Endothelial cell (in vitro differentiated cells): Measurements from ENCODE around the gene ANAPC13. TPM values are rescaled to one million over a fixed set of nuclear protein-coding genes. Genes with fewer than 3 reads are reported as not detected.

Experiments used
- DNase-seq: peaks from one replicate; pipeline ENCODE4 v3.0.0; 2021; ENCODE audit warnings: low spot score
- H3K27ac Mint-ChIP-seq: one replicate; pipeline ENCODE4 v1.8.0; 2021; ENCODE audit warnings: mixed read lengths, inconsistent platforms; ENCODE audit not compliant: unreplicated experiment
- H3K27me3 Mint-ChIP-seq: one replicate; pipeline ENCODE4 v1.8.0; 2021; ENCODE audit warnings: mild to moderate bottlenecking, moderate library complexity, mixed read lengths, inconsistent platforms; ENCODE audit not compliant: unreplicated experiment
- H3K36me3 Mint-ChIP-seq: one replicate; pipeline ENCODE4 v1.8.0; 2021; ENCODE audit warnings: mild to moderate bottlenecking, low read depth, mixed read lengths, inconsistent platforms; ENCODE audit not compliant: unreplicated experiment
- H3K4me1 Mint-ChIP-seq: one replicate; pipeline ENCODE4 v1.8.0; 2021; ENCODE audit warnings: mild to moderate bottlenecking, mixed read lengths, inconsistent platforms; ENCODE audit not compliant: unreplicated experiment
- H3K4me3 Mint-ChIP-seq: one replicate; pipeline ENCODE4 v1.8.0; 2021; ENCODE audit warnings: mild to moderate bottlenecking, mixed read lengths, inconsistent platforms; ENCODE audit not compliant: unreplicated experiment
- H3K9me3 Mint-ChIP-seq: one replicate; pipeline ENCODE4 v1.8.0; 2021; ENCODE audit warnings: mixed read lengths, inconsistent platforms; ENCODE audit not compliant: unreplicated experiment
- CTCF ChIP-seq: fragments of 200-600 bp; sonication (generic); IDR thresholded peaks from one replicate; pipeline ENCODE4 v1.5.0; 2021; ENCODE audit warnings: antibody characterized with exemption; ENCODE audit not compliant: unreplicated experiment
- total RNA-seq: library from RNA; stranded (reverse); fragmentation: NEBNext Ultra II Directional; extraction: Animal tissue kit (Norgen Biotek cat#: 25700); gene quantifications from one replicate; pipeline ENCODE4 v1.2.1, GENCODE V29; 2021; ENCODE audit not compliant: unreplicated experiment

The ANAPC13 gene
- total RNA-seq, 1 donor from 2014 or later: 59.4 TPM

GRCh38 chr3:134448664-134449063 is 37.1 kb downstream of the ANAPC13 start:
- H3K9me3 Mint-ChIP-seq: no peaks in the 10 kb centered on the region
- H3K27me3 Mint-ChIP-seq: peaks cover 1% of the 10 kb centered on the region
- no peak overlapping the region for H3K4me3 Mint-ChIP-seq
- TF ChIP-seq CTCF: no peak
- no peak overlapping the region for H3K27ac Mint-ChIP-seq
- peaks cover 14% of the 10 kb centered on the region for H3K4me1 Mint-ChIP-seq
- H3K36me3 Mint-ChIP-seq: no peaks in the 10 kb centered on the region
- no peak for DNase-seq

GRCh38 chr3:134447351-134447750 is 38.4 kb downstream of the ANAPC13 start:
- H3K27me3 Mint-ChIP-seq: no peaks in the 10 kb centered on the region
- DNase-seq: no peak
- no peaks in the 10 kb centered on the region for H3K9me3 Mint-ChIP-seq
- no peak for TF ChIP-seq CTCF
- H3K27ac Mint-ChIP-seq: no peak overlapping the region
- peaks cover 13% of the 10 kb centered on the region for H3K4me1 Mint-ChIP-seq
- no peaks in the 10 kb centered on the region for H3K36me3 Mint-ChIP-seq
- no peak overlapping the region for H3K4me3 Mint-ChIP-seq

GRCh38 chr3:134446800-134447199 is 39.0 kb downstream of the ANAPC13 start:
- DNase-seq: no peak
- no peak overlapping the region for H3K4me3 Mint-ChIP-seq
- no peaks in the 10 kb centered on the region for H3K36me3 Mint-ChIP-seq
- no peaks in the 10 kb centered on the region for H3K9me3 Mint-ChIP-seq
- no peak for TF ChIP-seq CTCF
- H3K4me1 Mint-ChIP-seq: peaks cover 13% of the 10 kb centered on the region
- no peaks in the 10 kb centered on the region for H3K27me3 Mint-ChIP-seq
- no peak overlapping the region for H3K27ac Mint-ChIP-seq

GRCh38 chr3:134445636-134446035 is 40.1 kb downstream of the ANAPC13 start:
- Mint-ChIP-seq H3K4me3 (no peak overlapping the region), H3K27me3 (no peaks in the 10 kb centered on the region), H3K27ac (no peak overlapping the region), H3K4me1 (peaks cover 13% of the 10 kb centered on the region), H3K9me3 (no peaks in the 10 kb centered on the region), H3K36me3 (no peaks in the 10 kb centered on the region)
- no peak for TF ChIP-seq CTCF
- no peak for DNase-seq

- no peak overlapping the region for H3K4me3 Mint-ChIP-seq
- H3K27me3 Mint-ChIP-seq: no peaks in the 10 kb centered on the region
- H3K36me3 Mint-ChIP-seq: no peaks in the 10 kb centered on the region
- TF ChIP-seq CTCF: no peak
- no peaks in the 10 kb centered on the region for H3K9me3 Mint-ChIP-seq
- H3K4me1 Mint-ChIP-seq: peaks cover 13% of the 10 kb centered on the region
- no peak for DNase-seq
- no peak overlapping the region for H3K27ac Mint-ChIP-seq
Measured at GRCh38 chr3:134445095-134445494, 40.7 kb downstream of the ANAPC13 start.
